Ascending aorta (tissue), 2 donors: Measurements from ENCODE around the gene PHACTR3. TPM values are rescaled to one million over a fixed set of nuclear protein-coding genes. Genes with fewer than 3 reads are reported as not detected.

Source experiments
- DNase-seq, 2 donors: peaks; one replicate each; pipeline ENCODE4 v3.0.0-alpha.2; 2019; ENCODE audit warnings: low spot score in 2 of 2
- H3K27ac ChIP-seq, 2 donors: fragments of 200-600 bp; sonication (generic); one replicate each; pipeline ENCODE4 v1.5.1; 2016 to 2017; ENCODE audit warnings: mild to moderate bottlenecking in 1 of 2
- H3K27me3 ChIP-seq: fragments of 200-600 bp; sonication (generic); one replicate; pipeline ENCODE4 v1.5.1; 2017
- H3K36me3 ChIP-seq, 2 donors: fragments of 200-600 bp; sonication (generic); one replicate each; pipeline ENCODE4 v1.5.1; 2016
- H3K4me1 ChIP-seq, 2 donors: fragments of 200-600 bp; sonication (generic); one replicate each; pipeline ENCODE4 v1.5.1; 2016 to 2017; ENCODE audit warnings: mild to moderate bottlenecking in 1 of 2
- H3K4me3 ChIP-seq, 2 donors: fragments of 200-600 bp; sonication (generic); one replicate each; pipeline ENCODE4 v1.5.1; 2016 to 2017; ENCODE audit warnings: mild to moderate bottlenecking in 1 of 2
- H3K9me3 ChIP-seq, 2 donors: fragments of 200-600 bp; sonication (generic); one replicate each; pipeline ENCODE4 v1.5.1; 2016
- intact Hi-C: fragments of 100-400 bp; cut with DNase I; formaldehyde crosslinking; loops from one replicate; pipeline ENCODE4 v1.15.1; 2023
- total RNA-seq: library from RNA; depleted of rRNA; stranded (reverse); fragments of >200 nt; gene quantifications from one replicate; pipeline ENCODE4 v1.1.0, GENCODE V29; 2016
- TF ChIP-seq, protein P1 (sequence below), 3 experiments: fragments of 200-600 bp in 2 of 3; fragments of 450-650 bp in 1 of 3; sonication (generic) in 2 of 3; IDR thresholded peaks; one replicate each; pipeline ENCODE4 v1.5.1; 2016 to 2019; ENCODE audit warnings: antibody characterized with exemption in 3 of 3, mild to moderate bottlenecking in 1 of 3, moderate library complexity in 1 of 3

Gene PHACTR3
- total RNA-seq, 1 donor from 2014 or later, result not detected

DNA sequence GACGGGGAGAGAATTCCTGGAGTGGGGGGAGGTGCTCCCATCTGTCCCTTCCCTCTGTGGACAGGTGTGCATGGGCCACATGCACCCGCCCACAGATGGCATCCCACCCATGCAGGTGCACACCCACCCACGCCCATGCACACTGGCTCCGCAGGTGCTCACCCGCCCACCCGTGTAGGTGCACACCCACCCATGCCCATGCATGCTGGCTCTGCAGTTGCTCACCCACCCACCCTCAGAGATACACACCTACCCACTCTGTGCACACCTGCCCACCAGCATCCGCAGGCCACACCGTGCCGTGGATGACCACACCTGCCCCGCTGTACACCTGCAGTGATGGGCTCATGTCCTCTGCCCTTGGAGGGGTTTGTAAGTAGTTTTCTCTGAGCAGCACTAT, 132.0 kb downstream of the PHACTR3 start:
- DNase-seq, result peak in 1 of 2 donors; percentile 51
- H3K27me3 ChIP-seq, result no peaks in the 10 kb centered on the region
- no peak overlapping the region for H3K27ac ChIP-seq
- TF ChIP-seq, protein P1, sequence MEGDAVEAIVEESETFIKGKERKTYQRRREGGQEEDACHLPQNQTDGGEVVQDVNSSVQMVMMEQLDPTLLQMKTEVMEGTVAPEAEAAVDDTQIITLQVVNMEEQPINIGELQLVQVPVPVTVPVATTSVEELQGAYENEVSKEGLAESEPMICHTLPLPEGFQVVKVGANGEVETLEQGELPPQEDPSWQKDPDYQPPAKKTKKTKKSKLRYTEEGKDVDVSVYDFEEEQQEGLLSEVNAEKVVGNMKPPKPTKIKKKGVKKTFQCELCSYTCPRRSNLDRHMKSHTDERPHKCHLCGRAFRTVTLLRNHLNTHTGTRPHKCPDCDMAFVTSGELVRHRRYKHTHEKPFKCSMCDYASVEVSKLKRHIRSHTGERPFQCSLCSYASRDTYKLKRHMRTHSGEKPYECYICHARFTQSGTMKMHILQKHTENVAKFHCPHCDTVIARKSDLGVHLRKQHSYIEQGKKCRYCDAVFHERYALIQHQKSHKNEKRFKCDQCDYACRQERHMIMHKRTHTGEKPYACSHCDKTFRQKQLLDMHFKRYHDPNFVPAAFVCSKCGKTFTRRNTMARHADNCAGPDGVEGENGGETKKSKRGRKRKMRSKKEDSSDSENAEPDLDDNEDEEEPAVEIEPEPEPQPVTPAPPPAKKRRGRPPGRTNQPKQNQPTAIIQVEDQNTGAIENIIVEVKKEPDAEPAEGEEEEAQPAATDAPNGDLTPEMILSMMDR (IDR thresholded peaks at IDR 0.05), result no peak
- intact Hi-C loops, result no loop called here
- H3K4me1 ChIP-seq, result no peaks in the 10 kb centered on the region
- no peaks in the 10 kb centered on the region for H3K9me3 ChIP-seq
- H3K4me3 ChIP-seq, result no peak overlapping the region
- H3K36me3 ChIP-seq, result no peaks in the 10 kb centered on the region

DNA sequence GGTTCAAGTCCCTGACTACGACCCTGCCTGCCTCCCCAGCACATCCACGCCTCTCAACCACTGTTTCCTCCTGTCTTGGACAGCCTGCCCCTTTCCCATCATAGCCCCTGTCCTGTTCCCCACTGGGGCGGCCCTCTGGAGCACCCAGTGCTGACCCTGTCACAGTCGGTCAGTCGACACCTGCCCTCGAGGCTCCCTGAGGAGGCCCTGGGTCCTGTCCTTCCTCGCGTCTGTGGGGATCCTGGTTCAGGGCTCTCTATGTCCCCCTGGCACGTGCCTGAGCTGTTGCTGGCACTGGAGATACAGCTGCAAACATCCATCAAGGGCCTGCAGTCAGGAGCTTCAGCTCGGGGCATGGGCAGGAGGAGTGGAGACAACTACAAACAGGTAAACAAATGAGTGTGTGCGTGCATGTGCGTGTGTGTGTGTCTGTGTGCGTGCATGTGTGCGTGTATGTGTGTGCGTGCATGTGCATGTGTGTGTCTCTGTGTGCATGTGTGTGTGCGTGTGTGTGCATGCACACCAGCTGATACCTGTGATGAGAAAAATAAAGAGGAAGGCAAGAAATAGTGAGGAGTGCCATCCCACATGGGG, 132.8 kb downstream of the PHACTR3 start:
- Histone ChIP-seq H3K4me3 (no peak overlapping the region), H3K27ac (no peak overlapping the region), H3K4me1 (no peaks in the 10 kb centered on the region), H3K9me3 (no peaks in the 10 kb centered on the region), H3K36me3 (no peaks in the 10 kb centered on the region), H3K27me3 (no peaks in the 10 kb centered on the region)
- peak in 1 of 2 donors; percentile 39 for DNase-seq
- intact Hi-C loops, result no loop called here
- TF ChIP-seq, protein P1 (IDR thresholded peaks at IDR 0.05), result no peak

DNA sequence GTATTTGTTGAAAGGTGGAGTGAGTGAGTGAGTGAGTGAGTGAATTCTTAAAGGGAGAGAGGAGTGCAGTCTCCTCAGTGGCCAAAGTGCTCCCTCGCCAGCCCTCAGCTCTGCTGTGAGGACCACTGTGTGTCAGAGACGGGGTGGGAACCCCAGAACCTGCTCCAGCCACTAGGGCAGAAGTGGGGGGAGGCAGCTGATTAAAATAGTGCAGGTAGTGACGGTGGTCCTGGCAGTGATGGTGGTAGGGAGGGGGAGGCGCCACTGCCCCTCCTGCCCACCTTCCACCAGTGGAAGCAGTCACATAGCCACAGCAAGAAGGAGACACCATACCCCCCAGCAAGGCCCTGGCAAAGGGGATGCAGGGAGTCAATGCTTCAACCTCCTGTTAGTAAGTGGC, 133.5 kb downstream of the PHACTR3 start:
- Histone ChIP-seq H3K4me3 (no peak overlapping the region), H3K36me3 (no peaks in the 10 kb centered on the region), H3K4me1 (no peaks in the 10 kb centered on the region), H3K27me3 (no peaks in the 10 kb centered on the region), H3K9me3 (no peaks in the 10 kb centered on the region), H3K27ac (no peak overlapping the region)
- intact Hi-C loops, result no loop called here
- TF ChIP-seq, protein P1 (IDR thresholded peaks at IDR 0.05), result no peak
- DNase-seq, result no peak

DNA sequence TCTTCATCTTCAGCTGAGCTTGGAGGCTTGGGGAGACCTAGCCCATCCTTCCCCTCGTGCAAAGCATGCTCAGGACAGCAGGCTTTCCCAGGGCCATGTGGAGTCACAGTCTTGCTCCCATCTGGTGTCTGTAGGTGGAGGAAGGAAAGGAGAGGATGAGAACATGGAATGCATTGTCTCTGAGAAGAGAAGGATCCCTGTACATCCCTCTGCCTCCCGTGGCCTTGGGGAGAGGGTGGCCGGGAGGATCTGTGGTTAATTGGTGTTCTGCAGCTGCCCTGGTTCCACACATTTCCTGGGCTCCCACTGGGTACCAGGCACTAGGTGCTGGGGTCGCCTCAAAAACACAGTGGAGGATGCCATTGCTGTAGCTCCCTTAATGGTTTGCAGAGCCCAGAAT, 134.5 kb downstream of the PHACTR3 start:
- no peak overlapping the region for H3K4me3 ChIP-seq
- DNase-seq, result no peak
- H3K27me3 ChIP-seq, result no peaks in the 10 kb centered on the region
- TF ChIP-seq, protein P1 (IDR thresholded peaks at IDR 0.05), result no peak
- no peaks in the 10 kb centered on the region for H3K9me3 ChIP-seq
- no peak overlapping the region for H3K27ac ChIP-seq
- no peaks in the 10 kb centered on the region for H3K4me1 ChIP-seq
- intact Hi-C loops, result no loop called here
- H3K36me3 ChIP-seq, result no peaks in the 10 kb centered on the region

DNA sequence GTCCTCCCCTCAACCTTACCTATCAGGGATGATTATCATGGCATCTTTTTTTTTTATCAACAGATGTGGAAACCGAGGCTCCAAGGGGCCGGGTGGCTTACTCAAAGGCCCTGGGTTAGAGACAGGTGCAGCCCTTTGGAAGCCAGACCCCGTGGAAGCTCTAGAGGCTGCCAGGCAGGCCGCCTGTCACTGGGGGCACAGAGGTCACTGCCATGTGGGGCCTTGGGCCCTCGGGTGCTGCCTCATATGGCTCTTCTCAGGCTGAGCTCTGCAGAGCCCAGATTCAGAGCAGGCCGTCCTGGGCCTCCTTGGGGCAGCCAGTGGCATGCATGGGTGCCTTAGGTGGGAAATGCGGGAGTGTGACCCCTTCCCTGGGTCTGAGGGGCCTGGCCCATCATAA, 136.3 kb downstream of the PHACTR3 start:
- intact Hi-C loops, result no loop called here
- no peaks in the 10 kb centered on the region for H3K4me1 ChIP-seq

More for the DNA sequence above, 136.3 kb downstream of the PHACTR3 start:
- no peak overlapping the region for H3K4me3 ChIP-seq
- no peak for DNase-seq
- no peaks in the 10 kb centered on the region for H3K27me3 ChIP-seq
- no peaks in the 10 kb centered on the region for H3K9me3 ChIP-seq
- no peak overlapping the region for H3K27ac ChIP-seq
- no peaks in the 10 kb centered on the region for H3K36me3 ChIP-seq
- TF ChIP-seq, protein P1 (IDR thresholded peaks at IDR 0.05), result no peak
